Mesendoderm (in vitro differentiated cells): ENCODE measurements around the gene PDIA5.

ENCODE experiments used
- DNase-seq: peaks from one replicate; pipeline ENCODE4 v3.0.0; 2013
- H2AK5ac ChIP-seq: 2 replicates; pipeline ENCODE4 v1.6.1; 2013; ENCODE audit warnings: low read length, inconsistent platforms
- H2BK120ac ChIP-seq: 2 replicates; pipeline ENCODE4 v1.6.1; 2013; ENCODE audit warnings: low read depth, mild to moderate bottlenecking, low read length, moderate library complexity, mixed read lengths
- H2BK15ac ChIP-seq: replicated peaks from 2 replicates; pipeline ENCODE4 v1.6.1; 2013; ENCODE audit warnings: low read depth, mild to moderate bottlenecking, moderate library complexity
- H2BK5ac ChIP-seq: 2 replicates; pipeline ENCODE4 v1.6.1; 2013; ENCODE audit warnings: low read length, inconsistent platforms
- H3K18ac ChIP-seq: 2 replicates; pipeline ENCODE4 v1.6.1; 2013; ENCODE audit warnings: mild to moderate bottlenecking, low read length, mixed read lengths
- H3K23ac ChIP-seq: one replicate; pipeline ENCODE4 v1.6.1; 2013; ENCODE audit warnings: low read length
- H3K27ac ChIP-seq: 2 replicates; pipeline ENCODE4 v1.5.1; 2013; ENCODE audit warnings: low read depth, mild to moderate bottlenecking, inconsistent platforms, low read length, moderate library complexity
- H3K27me3 ChIP-seq: 2 replicates; pipeline ENCODE4 v1.6.1; 2013; ENCODE audit warnings: low read length, control low read depth, mild to moderate bottlenecking, inconsistent platforms; ENCODE audit not compliant: insufficient read depth, poor library complexity
- H3K36me3 ChIP-seq: 2 replicates; pipeline ENCODE4 v1.6.1; 2013; ENCODE audit warnings: low read length, inconsistent platforms; ENCODE audit not compliant: control insufficient read depth, insufficient read depth
- H3K4ac ChIP-seq: one replicate; pipeline ENCODE4 v1.6.1; 2013; ENCODE audit warnings: low read depth, mild to moderate bottlenecking, low read length, moderate library complexity
- H3K4me1 ChIP-seq: 2 replicates; pipeline ENCODE4 v1.6.1; 2013; ENCODE audit warnings: low read depth, low read length, inconsistent platforms; ENCODE audit not compliant: control insufficient read depth
- H3K4me2 ChIP-seq: 2 replicates; pipeline ENCODE4 v1.6.1; 2013; ENCODE audit warnings: low read length
- H3K4me3 ChIP-seq: 2 replicates; pipeline ENCODE4 v1.5.1; 2013; ENCODE audit warnings: mild to moderate bottlenecking, low read length
- H3K56ac ChIP-seq: one replicate; pipeline ENCODE4 v1.6.1; 2013; ENCODE audit warnings: low read length
- H3K79me1 ChIP-seq: 2 replicates; pipeline ENCODE4 v1.6.1; 2013; ENCODE audit warnings: low read length, inconsistent platforms
- H3K79me2 ChIP-seq: 2 replicates; pipeline ENCODE4 v1.6.1; 2013; ENCODE audit warnings: mild to moderate bottlenecking, low read length; ENCODE audit not compliant: control insufficient read depth, insufficient read depth
- H3K9ac ChIP-seq: 2 replicates; pipeline ENCODE4 v1.6.1; 2013; ENCODE audit warnings: low read length, inconsistent platforms
- H4K5ac ChIP-seq: one replicate; pipeline ENCODE4 v1.6.1; 2013; ENCODE audit warnings: low read length
- H4K8ac ChIP-seq: one replicate; pipeline ENCODE4 v1.6.1; 2013; ENCODE audit warnings: low read depth, mild to moderate bottlenecking, control low read depth, low read length, moderate library complexity
- WGBS: extraction: QIAGEN DNeasy Blood & Tissue Kit; methylation state at CpG from one replicate; pipeline ENCODE4 v1.1.7; 2013; ENCODE audit warnings: low lambda C conversion rate, missing lambda C conversion rate; ENCODE audit not compliant: insufficient coverage; ENCODE audit errors: extremely low coverage; 5-methylcytosine and 5-hydroxymethylcytosine counted together

Gene PDIA5

DNA sequence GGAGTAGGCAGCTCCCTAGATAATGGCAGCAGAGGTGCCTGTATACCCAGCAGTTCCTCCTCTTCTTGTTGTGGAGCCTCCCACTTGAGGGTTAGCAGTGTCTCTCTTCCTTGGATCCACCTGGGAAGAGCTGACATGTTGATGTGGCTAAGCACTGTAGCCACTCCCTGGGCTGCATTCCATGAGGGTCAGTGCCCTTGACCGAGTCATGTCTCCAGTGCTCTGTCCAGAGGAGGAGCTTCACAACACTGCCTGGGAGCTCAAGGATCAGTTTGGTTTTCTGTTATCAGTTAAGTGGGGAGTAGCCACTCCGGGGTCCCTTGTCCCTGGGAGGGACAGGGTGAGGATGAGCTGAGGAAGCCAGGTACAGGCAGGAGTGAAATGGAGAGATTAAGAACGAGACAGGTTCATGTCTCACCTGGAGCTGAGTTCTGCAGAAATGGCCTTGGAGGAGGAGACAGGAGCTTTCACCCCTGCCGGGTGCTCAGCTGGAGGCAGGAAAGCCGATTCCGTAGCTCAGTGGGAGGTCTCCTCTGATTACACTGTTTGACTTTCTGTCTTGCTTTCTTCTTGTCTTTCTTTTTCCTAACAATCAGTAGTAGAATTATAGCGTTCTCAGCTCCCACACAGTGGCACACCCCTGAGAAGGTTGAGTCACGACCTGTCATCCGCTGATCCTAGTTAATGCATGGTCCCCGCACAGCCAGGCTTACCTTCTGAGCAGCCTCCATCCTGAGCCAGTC lies 77.0 kb downstream of the PDIA5 start:
- H3K9ac ChIP-seq, result no peak overlapping the region
- H2AK5ac ChIP-seq, result no peak overlapping the region
- H4K8ac ChIP-seq, result no peak overlapping the region
- no peak overlapping the region for H3K56ac ChIP-seq
- no peak overlapping the region for H3K18ac ChIP-seq
- peaks cover 2% of the 10 kb centered on the region for H3K4me1 ChIP-seq
- no peak overlapping the region for H4K5ac ChIP-seq
- H2BK120ac ChIP-seq, result no peak overlapping the region
- H3K4ac ChIP-seq, result no peak overlapping the region
- peak; percentile 79 for DNase-seq
- H2BK5ac ChIP-seq, result no peak overlapping the region
- H3K36me3 ChIP-seq, result peaks cover 12% of the 10 kb centered on the region
- H3K27ac ChIP-seq, result peak overlapping the region; percentile 24
- H3K4me2 ChIP-seq, result no peak overlapping the region
- H3K79me2 ChIP-seq, result no peaks in the 10 kb centered on the region
- H3K79me1 ChIP-seq, result no peaks in the 10 kb centered on the region
- no peak overlapping the region for H3K4me3 ChIP-seq
- no peaks in the 10 kb centered on the region for H3K27me3 ChIP-seq
- no peak overlapping the region for H2BK15ac ChIP-seq
- WGBS, result no CpG with 5 or more reads among the region's 10 CpGs
- H3K23ac ChIP-seq, result no peak overlapping the region

DNA sequence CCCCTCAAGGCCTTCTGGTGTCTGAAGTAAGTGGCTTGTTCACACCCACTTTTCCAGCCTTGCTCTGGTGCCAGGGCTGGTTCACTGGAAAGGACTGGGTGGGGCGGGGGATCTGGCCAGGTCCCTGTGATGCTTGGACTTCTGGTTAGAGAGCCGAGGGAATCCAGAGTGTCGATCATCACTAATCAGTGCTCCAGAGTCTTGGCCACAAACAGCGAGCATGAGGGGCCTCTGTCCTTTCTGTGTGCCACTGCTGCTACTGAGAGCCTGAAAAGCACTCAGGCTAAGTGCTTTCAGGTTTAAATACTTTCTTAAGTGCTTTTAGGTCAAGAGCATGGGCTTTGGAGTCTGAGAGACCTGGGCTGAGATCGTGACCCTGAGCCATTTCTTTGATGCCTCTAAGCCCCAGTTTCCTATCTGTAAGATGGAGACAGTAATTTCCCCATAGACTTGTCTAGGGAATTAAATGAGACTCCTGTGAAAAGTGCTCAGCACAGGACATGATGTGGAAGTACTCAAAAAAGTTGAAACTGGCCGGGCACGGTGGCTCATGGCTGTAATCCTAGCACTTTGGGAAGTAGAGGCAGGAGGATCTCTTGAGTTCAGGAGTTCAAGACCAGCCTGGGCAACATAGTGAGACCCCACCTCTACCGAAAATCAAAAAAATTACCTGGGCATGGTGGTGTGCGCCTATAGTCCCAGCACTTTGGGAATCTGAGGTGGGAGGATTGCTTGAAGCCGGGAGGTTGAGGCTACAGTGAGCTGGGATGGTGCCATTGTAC lies 81.1 kb downstream of the PDIA5 start:
- Histone ChIP-seq H3K36me3 (peaks cover 22% of the 10 kb centered on the region), H2BK15ac (no peak overlapping the region), H3K9ac (no peak overlapping the region), H3K4me1 (peaks cover 2% of the 10 kb centered on the region), H3K27me3 (no peaks in the 10 kb centered on the region), H3K23ac (no peak overlapping the region), H4K8ac (no peak overlapping the region), H3K79me1 (no peaks in the 10 kb centered on the region), H3K4me3 (no peak overlapping the region), H3K18ac (no peak overlapping the region), H3K56ac (no peak overlapping the region), H2BK120ac (no peak overlapping the region), H3K4ac (no peak overlapping the region), H4K5ac (no peak overlapping the region), H3K4me2 (no peak overlapping the region), H2AK5ac (no peak overlapping the region), H3K27ac (no peak overlapping the region), H3K79me2 (no peaks in the 10 kb centered on the region), H2BK5ac (no peak overlapping the region)
- no peak for DNase-seq
- no CpG with 5 or more reads among the region's 10 CpGs for WGBS

DNA sequence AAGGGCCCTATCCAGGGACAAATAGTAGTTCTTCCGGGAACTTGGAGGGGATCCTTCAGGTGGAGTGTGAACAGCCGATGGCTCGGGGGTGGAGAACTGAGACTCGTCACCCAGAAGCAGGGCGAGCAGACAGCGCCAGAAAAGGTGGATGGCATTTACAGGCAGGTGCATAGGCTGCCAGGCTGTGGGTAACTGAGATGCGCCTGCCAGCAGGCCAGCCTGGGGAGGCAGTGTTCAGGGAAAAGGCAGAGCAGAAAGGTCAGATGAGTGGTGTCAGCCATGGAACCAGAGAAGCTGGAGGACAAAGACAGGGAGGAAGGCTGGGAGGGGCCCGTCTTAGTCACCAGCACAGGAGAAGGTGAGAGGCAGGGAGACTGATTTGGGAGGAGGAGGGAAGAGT lies 81.9 kb downstream of the PDIA5 start:
- no peaks in the 10 kb centered on the region for H3K79me2 ChIP-seq
- no peak overlapping the region for H2AK5ac ChIP-seq
- H2BK15ac ChIP-seq, result no peak overlapping the region
- peaks cover 23% of the 10 kb centered on the region for H3K36me3 ChIP-seq
- H3K4me2 ChIP-seq, result no peak overlapping the region
- H3K27ac ChIP-seq, result no peak overlapping the region
- H3K23ac ChIP-seq, result no peak overlapping the region
- no peak overlapping the region for H3K18ac ChIP-seq
- WGBS, result no CpG with 5 or more reads among the region's 8 CpGs
- no peak overlapping the region for H3K56ac ChIP-seq
- no peak overlapping the region for H4K5ac ChIP-seq
- H2BK5ac ChIP-seq, result no peak overlapping the region
- H3K9ac ChIP-seq, result no peak overlapping the region
- no peak overlapping the region for H3K4me3 ChIP-seq
- H4K8ac ChIP-seq, result no peak overlapping the region
- H3K4me1 ChIP-seq, result no peaks in the 10 kb centered on the region
- H2BK120ac ChIP-seq, result no peak overlapping the region
- no peaks in the 10 kb centered on the region for H3K79me1 ChIP-seq
- no peak for DNase-seq
- no peak overlapping the region for H3K4ac ChIP-seq
- no peaks in the 10 kb centered on the region for H3K27me3 ChIP-seq

DNA sequence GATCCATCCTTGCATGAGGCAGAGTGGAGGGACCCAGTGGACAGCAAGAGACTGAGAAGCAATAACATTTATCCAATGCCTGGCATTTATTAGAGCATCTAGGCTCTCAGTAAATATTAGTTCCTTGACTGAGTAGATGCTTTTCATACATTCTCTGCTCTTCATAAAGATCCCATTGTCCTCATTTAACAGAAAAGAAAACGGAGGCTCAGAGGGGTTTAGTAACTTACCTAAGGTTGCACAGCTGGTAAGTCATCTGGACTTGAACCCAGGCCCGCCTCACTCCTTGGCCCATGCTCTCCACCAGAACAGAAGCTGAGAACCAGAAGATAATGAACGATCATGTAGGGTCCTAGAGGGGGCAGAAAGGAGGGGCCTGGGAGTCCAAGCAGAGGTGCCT lies 82.7 kb downstream of the PDIA5 start:
- Histone ChIP-seq H3K4ac (no peak overlapping the region), H3K9ac (no peak overlapping the region), H4K5ac (no peak overlapping the region), H4K8ac (no peak overlapping the region), H3K18ac (no peak overlapping the region), H3K4me1 (no peaks in the 10 kb centered on the region), H3K79me1 (no peaks in the 10 kb centered on the region), H3K27ac (no peak overlapping the region), H3K79me2 (no peaks in the 10 kb centered on the region), H2BK15ac (no peak overlapping the region), H2AK5ac (no peak overlapping the region), H2BK120ac (no peak overlapping the region), H3K56ac (no peak overlapping the region), H3K4me3 (no peak overlapping the region), H3K36me3 (peaks cover 25% of the 10 kb centered on the region), H2BK5ac (no peak overlapping the region), H3K23ac (no peak overlapping the region), H3K4me2 (no peak overlapping the region), H3K27me3 (no peaks in the 10 kb centered on the region)
- no CpG with 5 or more reads among the region's 3 CpGs for WGBS
- no peak for DNase-seq

DNA sequence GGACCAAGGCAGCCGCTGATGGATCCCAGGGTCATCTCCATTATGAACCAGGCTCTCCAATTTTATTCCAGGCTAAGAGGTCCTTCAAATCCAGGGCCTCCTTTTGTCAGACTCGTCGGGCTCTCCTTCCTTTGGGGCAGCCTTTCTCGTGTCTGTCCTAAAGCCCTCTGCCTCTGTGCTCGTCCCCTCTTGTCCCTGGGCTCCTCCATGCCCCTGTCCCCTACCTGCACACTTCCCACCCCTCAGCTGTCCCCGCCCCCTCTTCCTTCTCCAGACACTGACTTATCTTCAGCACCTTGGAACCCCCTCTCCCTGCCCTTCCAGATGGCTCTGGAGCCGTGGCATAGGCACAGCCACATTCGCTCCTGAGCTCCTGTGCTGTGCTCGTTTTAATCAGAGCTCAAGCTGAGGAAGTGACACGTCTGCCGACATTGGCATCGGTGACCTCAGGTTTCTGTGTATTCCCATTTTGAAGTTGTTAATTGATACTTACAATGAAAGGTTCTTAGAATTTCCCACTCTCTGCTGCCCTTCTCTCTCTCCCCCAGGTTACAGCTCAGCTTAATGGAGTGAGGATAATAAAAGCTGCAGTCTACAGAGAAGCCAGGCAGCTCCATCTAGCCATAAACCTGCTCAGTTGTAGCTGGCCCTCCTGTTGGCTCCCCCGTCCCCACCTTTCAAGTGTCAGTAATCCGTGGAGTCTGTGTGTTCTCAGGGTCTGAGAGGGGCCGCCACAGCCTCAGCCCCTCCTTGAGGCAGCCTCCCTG lies 83.8 kb downstream of the PDIA5 start:
- H3K36me3 ChIP-seq, result peaks cover 26% of the 10 kb centered on the region
- DNase-seq, result peak; percentile 63
- WGBS, result no CpG with 5 or more reads among the region's 15 CpGs

More for the DNA sequence above, 83.8 kb downstream of the PDIA5 start:
- H4K5ac ChIP-seq, result no peak overlapping the region
- H3K4me2 ChIP-seq, result no peak overlapping the region
- H3K18ac ChIP-seq, result no peak overlapping the region
- no peak overlapping the region for H3K9ac ChIP-seq
- no peaks in the 10 kb centered on the region for H3K4me1 ChIP-seq
- no peaks in the 10 kb centered on the region for H3K79me2 ChIP-seq
- H2BK120ac ChIP-seq, result no peak overlapping the region
- H2AK5ac ChIP-seq, result no peak overlapping the region
- H3K56ac ChIP-seq, result no peak overlapping the region
- no peak overlapping the region for H3K4ac ChIP-seq
- H3K27me3 ChIP-seq, result no peaks in the 10 kb centered on the region
- H2BK5ac ChIP-seq, result no peak overlapping the region
- no peak overlapping the region for H3K27ac ChIP-seq
- no peak overlapping the region for H3K4me3 ChIP-seq
- H3K79me1 ChIP-seq, result no peaks in the 10 kb centered on the region
- H4K8ac ChIP-seq, result no peak overlapping the region
- H3K23ac ChIP-seq, result no peak overlapping the region
- no peak overlapping the region for H2BK15ac ChIP-seq
